Right hindlimb (tissue), 1 donor: ENCODE data around the gene ATP10D.
A peak's percentile ranks its signal among the peaks of the same experiment; 100 is the strongest.
"Not testable (repeated sequence)": the region's sequence is repeated elsewhere in the genome, so short reads cannot be mapped to it uniquely, and the experiment has no call there.

Experiments
- DNase-seq: peaks from one replicate; pipeline ENCODE4 v3.0.0-alpha.2; 2018

ATP10D gene

GRCh38 chr4:47485047-47485692, at the start of gene ATP10D:
Gene ATP10D, plus strand, starts transcription at chr4:47485275. Its CDS starts 27,266 bp downstream, at chr4:47512541.
- peak; percentile 97 for DNase-seq

DNA sequence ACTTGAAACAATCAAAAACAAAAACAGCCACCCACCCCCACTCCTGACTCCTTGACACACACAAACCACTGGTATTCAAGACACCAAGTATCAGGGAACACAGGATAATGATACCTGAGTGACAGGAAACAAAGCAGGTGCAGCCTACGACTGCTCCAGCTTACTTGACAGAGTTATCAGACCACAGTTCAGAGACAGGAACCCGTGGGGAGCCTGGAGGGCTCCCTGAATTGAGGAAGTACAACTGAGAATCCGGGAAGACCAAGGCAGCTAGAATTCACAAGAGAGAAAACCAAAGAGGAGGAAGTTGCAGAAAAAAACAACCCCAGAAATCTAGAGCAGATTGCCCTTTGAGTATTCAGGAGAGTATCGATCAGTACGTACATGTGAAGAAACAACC, 42.1 kb upstream of the ATP10D start:
- no peak for DNase-seq

DNA sequence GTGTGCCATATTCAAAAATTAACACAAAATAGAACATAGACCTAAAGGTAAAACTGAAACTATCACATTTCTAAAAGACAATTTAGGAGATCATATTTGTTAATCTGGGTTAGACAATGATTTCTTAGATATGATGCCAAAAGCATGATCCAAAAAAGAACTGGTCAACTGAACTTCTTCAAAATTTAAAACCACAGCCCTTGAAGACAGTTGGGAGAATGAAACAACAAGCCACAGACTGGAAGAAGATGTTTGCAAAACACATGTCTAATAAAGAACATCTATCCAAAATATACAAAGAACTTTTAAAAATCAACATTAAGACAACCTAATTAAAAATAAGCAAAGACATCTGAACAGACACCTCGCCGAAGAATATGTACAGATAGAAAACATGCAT, 41.0 kb upstream of the ATP10D start:
- DNase-seq = no peak

DNA sequence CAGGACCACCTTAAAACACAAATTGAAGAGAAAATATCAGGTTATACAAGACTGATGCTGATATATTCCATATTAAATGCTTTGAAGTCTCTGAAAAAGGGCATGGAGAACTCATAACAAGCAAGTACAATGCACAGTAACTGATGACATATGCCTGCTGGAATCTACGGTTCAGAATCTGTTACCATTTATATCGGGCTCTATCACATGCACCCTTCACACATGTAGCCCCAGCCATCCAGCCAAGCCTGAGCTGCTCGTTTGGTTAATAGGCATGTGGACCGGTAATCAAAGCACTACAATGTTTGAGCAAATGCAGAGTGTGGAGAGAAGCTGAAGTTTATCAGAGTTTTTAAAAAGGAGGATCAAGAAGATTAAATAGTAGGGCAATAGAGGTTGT, 33.4 kb upstream of the ATP10D start:
- DNase-seq = no peak

GRCh38 chr4:47462799-47463234, 22.3 kb upstream of the ATP10D start:
- no peak for DNase-seq

GRCh38 chr4:47463235-47463956, 21.7 kb upstream of the ATP10D start, which contains the start of gene COMMD8:
Gene COMMD8, minus strand, starts transcription at chr4:47463702. Its CDS starts 51 bp downstream, at chr4:47463651.
- DNase-seq = peak; percentile 97

GRCh38 chr4:47465004-47465403, 20.1 kb upstream of the ATP10D start:
- no peak for DNase-seq

- no peak for DNase-seq
These were observed 18.9 kb upstream of the ATP10D start for GRCh38 chr4:47466056-47466785.

GRCh38 chr4:47468706-47469365, 16.2 kb upstream of the ATP10D start:
- no peak for DNase-seq

GRCh38 chr4:47469951-47470350, 15.1 kb upstream of the ATP10D start:
- DNase-seq = no peak

DNA sequence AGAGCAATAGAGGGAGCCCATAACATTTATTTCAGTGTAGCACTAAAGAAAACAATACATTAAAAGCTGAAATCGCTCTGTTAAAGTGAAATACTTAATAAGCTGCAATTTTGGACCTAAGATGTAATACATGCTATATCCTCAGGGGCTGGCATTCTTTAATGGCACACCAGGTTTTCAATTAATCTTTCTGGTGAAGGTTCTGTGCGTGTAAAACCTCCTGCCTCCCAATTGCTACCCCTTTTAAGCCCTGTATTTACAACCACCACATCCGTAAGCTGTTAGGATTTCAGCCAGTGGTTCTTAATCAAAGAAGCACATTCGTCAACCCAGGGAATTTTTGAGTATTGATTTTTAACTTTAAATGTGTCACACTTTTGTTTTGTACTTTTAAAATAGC, 14.0 kb upstream of the ATP10D start:
- no peak for DNase-seq

DNA sequence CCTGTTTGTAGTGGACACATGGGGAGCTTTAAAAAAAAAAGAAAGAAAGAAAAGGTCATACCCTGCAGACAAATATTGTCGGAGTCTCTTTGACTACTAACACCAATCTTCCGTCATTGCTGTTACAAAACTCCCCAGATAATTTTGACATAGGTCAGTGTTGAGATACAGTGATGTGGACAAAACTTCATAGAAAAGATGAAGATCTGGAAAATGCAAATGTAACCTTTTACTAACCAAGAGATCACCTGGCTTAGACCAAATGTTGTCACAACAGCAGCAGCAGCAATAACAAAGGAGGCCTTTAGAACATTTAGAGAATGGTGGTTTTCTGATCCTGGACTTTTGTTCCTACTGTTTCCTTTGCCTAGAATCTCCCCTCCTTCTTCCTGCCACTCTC, 13.5 kb upstream of the ATP10D start:
- no peak for DNase-seq

DNA sequence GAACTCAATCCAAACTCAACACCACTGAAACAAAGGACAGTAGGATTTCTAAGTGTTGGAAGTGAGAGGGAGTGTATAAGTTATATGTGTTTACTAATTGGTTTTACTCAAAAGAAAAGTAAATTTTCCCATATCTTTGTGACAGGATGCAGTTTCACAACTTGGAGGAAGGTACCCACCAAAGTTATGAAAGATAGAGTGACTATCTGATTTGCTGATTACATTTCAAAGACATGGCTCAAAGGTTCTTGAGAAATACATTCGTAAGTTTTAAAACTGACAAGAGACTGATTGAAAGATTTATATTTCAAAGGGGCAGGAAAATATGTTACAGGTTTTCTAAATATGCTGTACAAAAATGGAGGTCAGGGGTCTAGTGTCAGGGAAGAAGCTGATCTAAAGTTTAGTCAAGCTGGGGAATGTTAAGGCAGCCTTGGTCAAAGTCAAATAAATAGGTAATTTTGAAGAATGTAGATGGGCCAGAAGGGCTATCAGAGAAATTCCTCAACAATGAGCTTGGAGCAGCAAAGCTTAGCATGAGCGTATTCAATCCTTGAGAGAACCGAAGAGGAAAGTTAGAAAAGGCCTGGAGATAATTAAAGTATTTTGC, 11.8 kb upstream of the ATP10D start:
- no peak for DNase-seq

DNA sequence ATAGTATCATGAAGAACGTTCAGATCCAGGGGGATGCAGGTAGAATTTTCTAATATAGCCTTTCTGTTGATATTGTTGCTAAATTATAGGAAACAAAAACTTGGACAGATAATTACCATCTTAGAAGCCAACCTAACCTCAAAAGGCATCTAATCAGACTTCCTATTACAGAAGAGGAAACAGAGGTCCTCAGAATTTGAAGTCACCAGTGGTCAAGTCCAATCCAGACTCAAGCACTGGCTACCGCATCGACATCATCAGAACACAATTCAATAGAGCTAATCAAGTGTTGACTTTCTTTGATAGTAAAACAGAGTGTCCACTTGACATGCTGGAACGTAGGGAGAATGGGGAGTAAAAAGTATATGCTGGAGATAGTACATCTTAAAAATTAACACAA, 10.3 kb upstream of the ATP10D start:
- no peak for DNase-seq

DNA sequence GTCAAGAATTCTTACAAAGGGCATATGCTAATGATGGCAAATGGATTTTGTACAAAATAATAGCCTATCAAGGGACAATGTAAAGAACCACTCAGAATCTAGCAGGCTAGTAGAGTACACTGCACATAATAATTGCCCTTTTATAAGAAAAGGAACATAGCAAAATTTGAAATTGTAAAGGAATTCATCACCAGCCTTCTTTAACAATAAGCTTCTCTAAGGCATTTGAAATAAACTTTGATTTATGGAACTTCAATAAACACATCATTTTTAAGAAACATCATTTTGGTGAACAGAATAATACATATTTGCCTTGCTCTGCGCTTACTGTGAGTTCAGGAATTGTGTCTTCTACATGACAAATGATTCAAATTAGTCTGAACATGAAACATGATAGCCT, 9.7 kb upstream of the ATP10D start:
- DNase-seq = no peak

DNA sequence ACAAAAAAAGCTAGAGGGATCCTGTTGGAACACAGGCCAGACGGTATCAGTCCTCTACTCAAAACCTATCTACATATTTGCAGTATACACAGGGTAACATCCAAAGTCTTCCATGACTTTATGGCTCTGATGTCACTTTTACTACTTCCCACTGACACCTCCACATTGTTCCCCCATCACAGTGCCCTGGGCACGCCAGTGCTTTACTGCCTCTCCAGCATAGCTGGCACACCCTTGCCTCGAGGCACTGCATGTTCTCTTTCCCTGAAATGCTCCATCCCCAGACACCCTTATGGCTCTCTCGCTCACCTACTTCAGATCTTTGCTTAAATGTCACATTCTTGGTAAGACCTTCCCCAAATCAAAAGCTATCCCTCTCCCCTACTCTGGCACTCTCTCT, 6.3 kb upstream of the ATP10D start:
- no peak for DNase-seq

GRCh38 chr4:47482326-47482725, 2.7 kb upstream of the ATP10D start:
- DNase-seq = no peak

DNA sequence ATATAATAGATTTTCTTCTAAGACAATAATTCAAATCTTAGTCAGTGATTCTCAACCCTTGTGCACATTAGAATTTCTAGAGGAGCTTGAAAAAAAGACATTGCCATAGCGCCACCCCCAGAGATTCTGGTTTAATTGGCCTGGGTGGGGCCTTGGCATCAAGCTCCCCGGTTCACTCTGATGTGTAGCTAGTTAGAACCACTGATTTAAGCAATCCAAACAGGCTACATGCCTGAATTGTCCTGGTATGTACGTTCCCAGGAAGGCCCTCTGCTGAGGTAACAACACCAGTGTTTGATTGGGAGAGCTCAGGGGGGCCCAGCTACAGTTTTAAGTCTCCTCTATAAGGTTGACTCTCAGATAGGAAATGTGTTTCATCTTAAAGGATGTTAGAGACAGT, 1.3 kb upstream of the ATP10D start:
- no peak for DNase-seq

- DNase-seq = no peak
These were observed 907 bp upstream of the ATP10D start for GRCh38 chr4:47484168-47484567.

DNA sequence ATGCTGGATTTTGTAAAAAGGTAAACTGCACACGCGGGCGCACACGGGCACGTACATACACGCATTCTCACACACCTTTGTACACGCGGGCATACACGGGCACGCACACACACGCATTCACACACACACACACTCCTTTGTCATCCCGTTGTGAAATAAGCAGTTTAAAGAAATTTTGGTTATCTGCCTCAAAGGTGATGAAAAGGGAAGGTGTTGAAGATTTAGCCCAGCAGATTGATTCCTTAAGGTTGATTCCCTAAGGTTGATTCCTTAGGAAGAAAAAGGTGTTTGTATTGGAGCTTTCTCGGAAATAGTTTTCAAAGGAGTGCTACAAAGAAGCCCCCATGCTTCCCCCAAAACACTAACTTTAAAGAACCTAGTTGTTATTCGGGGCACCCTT, 693 bp downstream of the ATP10D start:
- no peak for DNase-seq

GRCh38 chr4:47486231-47486673, 1.2 kb downstream of the ATP10D start:
- DNase-seq = no peak

- DNase-seq = not testable (repeated sequence)
These were observed 1.7 kb downstream of the ATP10D start for GRCh38 chr4:47486727-47487126.

GRCh38 chr4:47488706-47489105, 3.6 kb downstream of the ATP10D start:
- DNase-seq = no peak
